Measurements from ENCODE around the gene SYNGR4. TPM values are rescaled to one million over a fixed set of nuclear protein-coding genes. Genes with fewer than 3 reads are reported as not detected.
"Not testable (repeated sequence)": the region's sequence is repeated elsewhere in the genome, so short reads cannot be mapped to it uniquely, and the experiment has no call there.

Gene SYNGR4
- total and polyA plus RNA-seq, 9 donors = 0.17 TPM; not detected in 8

GRCh38 chr19:48370955-48371354 is 6.8 kb downstream of the SYNGR4 start:
- Histone ChIP-seq H3K27me3 (ENCODE audit: control insufficient read depth, insufficient read depth, low read length) (no peaks in the 10 kb centered on the region), H3K36me3 (ENCODE audit: control insufficient read depth, insufficient read depth, low read length) (no peaks in the 10 kb centered on the region), H3K9me3 (replicated peaks; ENCODE audit: control insufficient read depth, low read depth, low read length) (no peaks in the 10 kb centered on the region), H3K4me1 (ENCODE audit: control insufficient read depth, insufficient read depth, low read length) (peaks cover 5% of the 10 kb centered on the region), H3K27ac (ENCODE audit: low read length) (no peak overlapping the region), H3K4me3 (ENCODE audit: low read length) (no peak overlapping the region)
- 78% methylated on average over 4 of the region's 4 CpGs for WGBS (ENCODE audit: insufficient coverage)
- DNase-seq = no peak

GRCh38 chr19:48371367-48371766 is 7.2 kb downstream of the SYNGR4 start:
- no peak overlapping the region for H3K27ac ChIP-seq (ENCODE audit: low read length)
- no peaks in the 10 kb centered on the region for H3K27me3 ChIP-seq (ENCODE audit: control insufficient read depth, insufficient read depth, low read length)
- H3K4me1 ChIP-seq (ENCODE audit: control insufficient read depth, insufficient read depth, low read length) = peaks cover 5% of the 10 kb centered on the region
- H3K4me3 ChIP-seq (ENCODE audit: low read length) = no peak overlapping the region
- no peaks in the 10 kb centered on the region for H3K9me3 ChIP-seq (replicated peaks; ENCODE audit: control insufficient read depth, low read depth, low read length)
- DNase-seq = no peak
- 38% methylated on average over 6 of the region's 7 CpGs for WGBS (ENCODE audit: insufficient coverage)
- H3K36me3 ChIP-seq (ENCODE audit: control insufficient read depth, insufficient read depth, low read length) = no peaks in the 10 kb centered on the region

- H3K27ac ChIP-seq (ENCODE audit: low read length); H3K27me3 ChIP-seq (ENCODE audit: control insufficient read depth, insufficient read depth, low read length); H3K4me3 ChIP-seq (ENCODE audit: low read length); H3K4me1 ChIP-seq (ENCODE audit: control insufficient read depth, insufficient read depth, low read length); DNase-seq; H3K9me3 ChIP-seq (replicated peaks; ENCODE audit: control insufficient read depth, low read depth, low read length); H3K36me3 ChIP-seq (ENCODE audit: control insufficient read depth, insufficient read depth, low read length): not testable (repeated sequence)
- WGBS (ENCODE audit: insufficient coverage) = 86% methylated on average over 2 of the region's 5 CpGs
These were observed 7.6 kb downstream of the SYNGR4 start for GRCh38 chr19:48371771-48372170.

- WGBS (ENCODE audit: insufficient coverage) = 61% methylated on average over 3 of the region's 4 CpGs
- Histone ChIP-seq H3K36me3 (ENCODE audit: control insufficient read depth, insufficient read depth, low read length) (no peaks in the 10 kb centered on the region), H3K9me3 (replicated peaks; ENCODE audit: control insufficient read depth, low read depth, low read length) (no peaks in the 10 kb centered on the region), H3K27ac (ENCODE audit: low read length) (no peak overlapping the region), H3K27me3 (ENCODE audit: control insufficient read depth, insufficient read depth, low read length) (no peaks in the 10 kb centered on the region), H3K4me3 (ENCODE audit: low read length) (no peak overlapping the region), H3K4me1 (ENCODE audit: control insufficient read depth, insufficient read depth, low read length) (peaks cover 5% of the 10 kb centered on the region)
- no peak for DNase-seq
These were observed 8.7 kb downstream of the SYNGR4 start for GRCh38 chr19:48372904-48373303.

- no peak for DNase-seq
- no peaks in the 10 kb centered on the region for H3K36me3 ChIP-seq (ENCODE audit: control insufficient read depth, insufficient read depth, low read length)
- no peaks in the 10 kb centered on the region for H3K27me3 ChIP-seq (ENCODE audit: control insufficient read depth, insufficient read depth, low read length)
- peaks cover 5% of the 10 kb centered on the region for H3K4me1 ChIP-seq (ENCODE audit: control insufficient read depth, insufficient read depth, low read length)
- no peaks in the 10 kb centered on the region for H3K9me3 ChIP-seq (replicated peaks; ENCODE audit: control insufficient read depth, low read depth, low read length)
- no peak overlapping the region for H3K4me3 ChIP-seq (ENCODE audit: low read length)
- 81% methylated on average over 11 of the region's 11 CpGs for WGBS (ENCODE audit: insufficient coverage)
- no peak overlapping the region for H3K27ac ChIP-seq (ENCODE audit: low read length)
These were observed 9.4 kb downstream of the SYNGR4 start for GRCh38 chr19:48373567-48373966.

- H3K27ac ChIP-seq (ENCODE audit: low read length) = no peak overlapping the region
- peaks cover 20% of the 10 kb centered on the region for H3K36me3 ChIP-seq (ENCODE audit: control insufficient read depth, insufficient read depth, low read length)
- H3K27me3 ChIP-seq (ENCODE audit: control insufficient read depth, insufficient read depth, low read length) = no peaks in the 10 kb centered on the region
- no peaks in the 10 kb centered on the region for H3K4me1 ChIP-seq (ENCODE audit: control insufficient read depth, insufficient read depth, low read length)
- H3K9me3 ChIP-seq (replicated peaks; ENCODE audit: control insufficient read depth, low read depth, low read length) = no peaks in the 10 kb centered on the region
- no peak overlapping the region for H3K4me3 ChIP-seq (ENCODE audit: low read length)
- WGBS (ENCODE audit: insufficient coverage) = no CpG with 5 or more reads among the region's 10 CpGs
- DNase-seq = no peak
These were observed 14.0 kb downstream of the SYNGR4 start for GRCh38 chr19:48378194-48378570.

GRCh38 chr19:48379058-48379457 is 14.9 kb downstream of the SYNGR4 start:
- DNase-seq = no peak
- peaks cover 29% of the 10 kb centered on the region for H3K36me3 ChIP-seq (ENCODE audit: control insufficient read depth, insufficient read depth, low read length)
- H3K27me3 ChIP-seq (ENCODE audit: control insufficient read depth, insufficient read depth, low read length) = no peaks in the 10 kb centered on the region
- H3K9me3 ChIP-seq (replicated peaks; ENCODE audit: control insufficient read depth, low read depth, low read length) = no peaks in the 10 kb centered on the region
- 75% methylated on average over 4 of the region's 5 CpGs for WGBS (ENCODE audit: insufficient coverage)
- no peak overlapping the region for H3K4me3 ChIP-seq (ENCODE audit: low read length)
- no peaks in the 10 kb centered on the region for H3K4me1 ChIP-seq (ENCODE audit: control insufficient read depth, insufficient read depth, low read length)
- H3K27ac ChIP-seq (ENCODE audit: low read length) = no peak overlapping the region

GRCh38 chr19:48381178-48381950 is 17.2 kb downstream of the SYNGR4 start:
- no peaks in the 10 kb centered on the region for H3K27me3 ChIP-seq (ENCODE audit: control insufficient read depth, insufficient read depth, low read length)
- DNase-seq = no peak
- H3K9me3 ChIP-seq (replicated peaks; ENCODE audit: control insufficient read depth, low read depth, low read length) = no peaks in the 10 kb centered on the region
- 100% methylated on average over 1 of the region's 11 CpGs for WGBS (ENCODE audit: insufficient coverage)
- H3K27ac ChIP-seq (ENCODE audit: low read length) = no peak overlapping the region
- no peak overlapping the region for H3K4me3 ChIP-seq (ENCODE audit: low read length)
- no peaks in the 10 kb centered on the region for H3K4me1 ChIP-seq (ENCODE audit: control insufficient read depth, insufficient read depth, low read length)
- H3K36me3 ChIP-seq (ENCODE audit: control insufficient read depth, insufficient read depth, low read length) = peaks cover 48% of the 10 kb centered on the region

- H3K36me3 ChIP-seq (ENCODE audit: control insufficient read depth, insufficient read depth, low read length) = peaks cover 56% of the 10 kb centered on the region
- no peak overlapping the region for H3K27ac ChIP-seq (ENCODE audit: low read length)
- no peaks in the 10 kb centered on the region for H3K9me3 ChIP-seq (replicated peaks; ENCODE audit: control insufficient read depth, low read depth, low read length)
- H3K4me1 ChIP-seq (ENCODE audit: control insufficient read depth, insufficient read depth, low read length) = no peaks in the 10 kb centered on the region
- H3K27me3 ChIP-seq (ENCODE audit: control insufficient read depth, insufficient read depth, low read length) = no peaks in the 10 kb centered on the region
- DNase-seq = no peak
- whole genome bisulfite sequencing (ENCODE audit: insufficient coverage) = no CpG with 5 or more reads among the region's 8 CpGs
- no peak overlapping the region for H3K4me3 ChIP-seq (ENCODE audit: low read length)
These were observed 18.1 kb downstream of the SYNGR4 start for GRCh38 chr19:48382286-48382685.

GRCh38 chr19:48385461-48386087 is 21.4 kb downstream of the SYNGR4 start:
- H3K9me3 ChIP-seq (replicated peaks; ENCODE audit: control insufficient read depth, low read depth, low read length) = no peaks in the 10 kb centered on the region
- H3K4me1 ChIP-seq (ENCODE audit: control insufficient read depth, insufficient read depth, low read length) = peaks cover 9% of the 10 kb centered on the region
- 89% methylated on average over 5 of the region's 7 CpGs for WGBS (ENCODE audit: insufficient coverage)
- peaks cover 75% of the 10 kb centered on the region for H3K36me3 ChIP-seq (ENCODE audit: control insufficient read depth, insufficient read depth, low read length)
- DNase-seq = no peak
- no peaks in the 10 kb centered on the region for H3K27me3 ChIP-seq (ENCODE audit: control insufficient read depth, insufficient read depth, low read length)
- no peak overlapping the region for H3K4me3 ChIP-seq (ENCODE audit: low read length)
- no peak overlapping the region for H3K27ac ChIP-seq (ENCODE audit: low read length)

All from muscle of leg (tissue), 11 donors.